Thyroid gland (tissue), 4 donors: ENCODE measurements around the gene AHSG.

ENCODE experiments used
- CTCF ChIP-seq, 6 experiments: fragments of 200-600 bp in 3 of 6; fragments of 450-650 bp in 3 of 6; sonication (generic) in 3 of 6; IDR thresholded peaks; one replicate each; pipeline ENCODE4 v1.5.1; 2016 to 2019; ENCODE audit warnings: antibody characterized with exemption in 6 of 6, mild to moderate bottlenecking in 2 of 6, inconsistent platforms in 1 of 6, moderate library complexity in 1 of 6
- POLR2A ChIP-seq, 2 donors: fragments of 450-650 bp; IDR thresholded peaks; one replicate each; pipeline ENCODE4 v1.6.1; 2017; ENCODE audit warnings: antibody characterized with exemption in 2 of 2, mild to moderate bottlenecking in 2 of 2, moderate library complexity in 1 of 2

- no peak for TF ChIP-seq CTCF (IDR thresholded peaks at IDR 0.05)
- peak; percentile 69 to 98 for TF ChIP-seq POLR2A (IDR thresholded peaks at IDR 0.05)
Observed at GRCh38 chr3:186567072-186567921, 45.6 kb upstream of the AHSG start, which contains the start of gene TBCCD1.
